WTC11 (cell line): ENCODE results near the gene PKP3. TPM values are rescaled to one million over a fixed set of nuclear protein-coding genes. Genes with fewer than 3 reads are reported as not detected.

Source experiments
- ATAC-seq: fragments of 200-7000 bp; cut with Tn5 transposase; 2 replicates; pipeline ENCODE4 v1.10.0; 2021; ENCODE audit warnings: mild to moderate bottlenecking, moderate library complexity
- CTCF ChIA-PET: fragments of 300-600 bp; sonication (Branson Sonifier 250); formaldehyde crosslinking; loops from one replicate; lab custom pipeline; 2021; ENCODE audit warnings: antibody characterized with exemption; lab: Charles Lee
- POLR2A ChIA-PET: fragments of 350-600 bp; sonication (Branson Sonifier 250); formaldehyde crosslinking; loops from one replicate; lab custom pipeline; 2021; ENCODE audit warnings: antibody characterized with exemption; lab: Charles Lee
- DNase-seq: peaks from one replicate; pipeline ENCODE4 v3.0.0; 2021; ENCODE audit warnings: low spot score
- H3K27ac Mint-ChIP-seq: 2 replicates; pipeline ENCODE4 v1.8.0; 2021; ENCODE audit warnings: mixed read lengths
- H3K27me3 Mint-ChIP-seq: 2 replicates; pipeline ENCODE4 v1.8.0; 2021; ENCODE audit warnings: low read depth, mild to moderate bottlenecking, moderate library complexity, mixed read lengths
- H3K36me3 Mint-ChIP-seq: 2 replicates; pipeline ENCODE4 v1.8.0; 2021; ENCODE audit warnings: mixed read lengths
- H3K4me1 Mint-ChIP-seq: 2 replicates; pipeline ENCODE4 v1.8.0; 2022; ENCODE audit warnings: mixed read lengths
- H3K4me3 Mint-ChIP-seq: 2 replicates; pipeline ENCODE4 v1.8.0; 2021; ENCODE audit warnings: mild to moderate bottlenecking, moderate library complexity, mixed read lengths
- H3K9me3 Mint-ChIP-seq: 2 replicates; pipeline ENCODE4 v1.8.0; 2021; ENCODE audit warnings: mixed read lengths
- CREM ChIP-seq: sonication (generic); formaldehyde crosslinking; IDR thresholded peaks from 2 replicates; pipeline ENCODE4 v1.8.1; 2022; ENCODE audit warnings: mild to moderate bottlenecking, missing genetic modification reagents, moderate library complexity
- ESRRA ChIP-seq: sonication (generic); formaldehyde crosslinking; IDR thresholded peaks from 2 replicates; pipeline ENCODE4 v1.8.1; 2022; ENCODE audit warnings: mild to moderate bottlenecking, missing genetic modification reagents, borderline replicate concordance
- MXD4 ChIP-seq: fragments of 250-450 bp; sonication (Bioruptor Pico); IDR thresholded peaks from 2 replicates; pipeline ENCODE4 v1.8.0; 2021; ENCODE audit warnings: mild to moderate bottlenecking, moderate library complexity, borderline replicate concordance
- SP1 ChIP-seq: sonication (generic); formaldehyde crosslinking; conservative IDR thresholded peaks from 2 replicates; pipeline ENCODE4 v1.8.1; 2022; ENCODE audit warnings: missing genetic modification reagents
- TEAD4 ChIP-seq: sonication (generic); formaldehyde crosslinking; IDR thresholded peaks from 2 replicates; pipeline ENCODE4 v1.8.0; 2022; ENCODE audit warnings: mild to moderate bottlenecking, missing genetic modification reagents
- ZBTB21 ChIP-seq: sonication (generic); formaldehyde crosslinking; IDR thresholded peaks from 2 replicates; pipeline ENCODE4 v1.8.1; 2023; ENCODE audit warnings: mild to moderate bottlenecking, missing genetic modification reagents, borderline replicate concordance
- total RNA-seq: library from RNA; stranded (reverse); gene quantifications from 3 replicates; pipeline ENCODE4 v1.2.3, GENCODE V29; 2021
- TF ChIP-seq, protein P1 (sequence below): sonication (generic); formaldehyde crosslinking; IDR thresholded peaks from 2 replicates; pipeline ENCODE4 v1.8.1; 2023; ENCODE audit warnings: mild to moderate bottlenecking, moderate library complexity, missing genetic modification reagents
- TF ChIP-seq, protein P2 (sequence below): sonication (generic); formaldehyde crosslinking; IDR thresholded peaks from 2 replicates; pipeline ENCODE4 v1.8.1; 2023; ENCODE audit warnings: mild to moderate bottlenecking, missing genetic modification reagents, moderate library complexity
- TF ChIP-seq, protein P3 (sequence below): fragments of 250-450 bp; sonication (Bioruptor Pico); IDR thresholded peaks from 2 replicates; pipeline ENCODE4 v1.9.0; 2021; ENCODE audit warnings: mild to moderate bottlenecking
- TF ChIP-seq, protein P4 (sequence below): sonication (generic); formaldehyde crosslinking; conservative IDR thresholded peaks from 2 replicates; pipeline ENCODE4 v1.8.1; 2022; ENCODE audit warnings: mild to moderate bottlenecking, missing genetic modification reagents
- TF ChIP-seq, protein P5 (sequence below): sonication (generic); formaldehyde crosslinking; IDR thresholded peaks from 2 replicates; pipeline ENCODE4 v1.8.0; 2022; ENCODE audit warnings: missing genetic modification reagents
- TF ChIP-seq, protein P6 (sequence below): fragments of 250-450 bp; sonication (Bioruptor Pico); IDR thresholded peaks from 2 replicates; pipeline ENCODE4 v1.9.0; 2021; ENCODE audit warnings: moderate library complexity, mild to moderate bottlenecking, inconsistent platforms, borderline replicate concordance
- TF ChIP-seq, protein P7 (sequence below): sonication (generic); formaldehyde crosslinking; IDR thresholded peaks from 2 replicates; pipeline ENCODE4 v1.8.1; 2022; ENCODE audit warnings: low read depth, mild to moderate bottlenecking, moderate library complexity, missing genetic modification reagents, borderline replicate concordance
- TF ChIP-seq, protein P8 (sequence below): fragments of 250-450 bp; sonication (Bioruptor Pico); IDR thresholded peaks from 2 replicates; pipeline ENCODE4 v1.9.0; 2021; ENCODE audit warnings: mild to moderate bottlenecking
- TF ChIP-seq, protein P9 (sequence below): sonication (generic); formaldehyde crosslinking; IDR thresholded peaks from 2 replicates; pipeline ENCODE4 v1.8.1; 2022; ENCODE audit warnings: mild to moderate bottlenecking, moderate library complexity, missing genetic modification reagents
- TF ChIP-seq, protein P10 (sequence below): fragments of 250-450 bp; sonication (Bioruptor Pico); IDR thresholded peaks from 2 replicates; pipeline ENCODE4 v1.9.0; 2021; ENCODE audit warnings: mild to moderate bottlenecking, borderline replicate concordance

PKP3 gene
- total RNA-seq, 1 experiment from 2014 or later = 17.3 TPM

DNA sequence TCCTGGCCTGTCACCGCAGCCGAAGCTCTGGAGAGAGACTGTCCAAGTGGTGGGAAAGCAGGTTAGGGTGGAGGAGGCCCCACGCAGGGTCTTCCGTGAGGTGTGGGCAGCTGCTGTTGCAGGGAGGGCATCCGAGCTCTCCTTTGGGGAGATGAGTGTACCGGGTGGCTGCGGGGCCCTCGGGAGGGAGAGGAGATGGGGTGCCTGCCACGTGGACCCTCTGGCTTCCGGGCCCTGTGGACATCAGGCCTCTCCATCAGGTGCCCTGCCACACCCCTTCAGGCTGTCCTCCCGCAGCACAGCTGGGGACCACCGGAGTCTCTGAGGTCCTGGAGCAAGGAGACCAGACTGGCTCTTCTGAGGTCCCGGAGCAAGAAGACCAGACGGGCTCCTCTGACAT lies 57.7 kb downstream of the PKP3 start:
- peaks cover 34% of the 10 kb centered on the region for H3K4me1 Mint-ChIP-seq
- peaks cover 19% of the 10 kb centered on the region; the same call in 1 of the 2 replicates for H3K36me3 Mint-ChIP-seq
- H3K9me3 Mint-ChIP-seq = no peaks in the 10 kb centered on the region
- H3K27me3 Mint-ChIP-seq = peaks cover 2% of the 10 kb centered on the region; the same call in 1 of the 2 replicates
- peak overlapping the region; percentile 99 for H3K4me3 Mint-ChIP-seq
- ChIA-PET POLR2A (no interaction called here), CTCF (interaction anchor here (2.1 to 5.9 kb wide), 2 partner anchors 12 to 45 kb away, joined by 8 to 71 read pairs; no protein-coding TSS in a partner anchor)
- peak overlapping the region; percentile 86 for H3K27ac Mint-ChIP-seq
- DNase-seq = no peak
- ATAC-seq = no peak
- TF ChIP-seq, protein P1, sequence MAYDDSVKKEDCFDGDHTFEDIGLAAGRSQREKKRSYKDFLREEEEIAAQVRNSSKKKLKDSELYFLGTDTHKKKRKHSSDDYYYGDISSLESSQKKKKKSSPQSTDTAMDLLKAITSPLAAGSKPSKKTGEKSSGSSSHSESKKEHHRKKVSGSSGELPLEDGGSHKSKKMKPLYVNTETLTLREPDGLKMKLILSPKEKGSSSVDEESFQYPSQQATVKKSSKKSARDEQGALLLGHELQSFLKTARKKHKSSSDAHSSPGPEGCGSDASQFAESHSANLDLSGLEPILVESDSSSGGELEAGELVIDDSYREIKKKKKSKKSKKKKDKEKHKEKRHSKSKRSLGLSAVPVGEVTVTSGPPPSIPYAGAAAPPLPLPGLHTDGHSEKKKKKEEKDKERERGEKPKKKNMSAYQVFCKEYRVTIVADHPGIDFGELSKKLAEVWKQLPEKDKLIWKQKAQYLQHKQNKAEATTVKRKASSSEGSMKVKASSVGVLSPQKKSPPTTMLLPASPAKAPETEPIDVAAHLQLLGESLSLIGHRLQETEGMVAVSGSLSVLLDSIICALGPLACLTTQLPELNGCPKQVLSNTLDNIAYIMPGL (CRISPR knock-in tag) = no peak
- TF ChIP-seq, protein P2, sequence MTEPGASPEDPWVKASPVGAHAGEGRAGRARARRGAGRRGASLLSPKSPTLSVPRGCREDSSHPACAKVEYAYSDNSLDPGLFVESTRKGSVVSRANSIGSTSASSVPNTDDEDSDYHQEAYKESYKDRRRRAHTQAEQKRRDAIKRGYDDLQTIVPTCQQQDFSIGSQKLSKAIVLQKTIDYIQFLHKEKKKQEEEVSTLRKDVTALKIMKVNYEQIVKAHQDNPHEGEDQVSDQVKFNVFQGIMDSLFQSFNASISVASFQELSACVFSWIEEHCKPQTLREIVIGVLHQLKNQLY = no peak
- TF ChIP-seq SP1 (CRISPR knock-in tag) (no peak), CREM (CRISPR knock-in tag) (no peak), ESRRA (CRISPR knock-in tag) (no peak), TEAD4 (no peak), ZBTB21 (CRISPR knock-in tag) (no peak), MXD4 (CRISPR knock-in tag) (no peak)
- TF ChIP-seq, protein P3, sequence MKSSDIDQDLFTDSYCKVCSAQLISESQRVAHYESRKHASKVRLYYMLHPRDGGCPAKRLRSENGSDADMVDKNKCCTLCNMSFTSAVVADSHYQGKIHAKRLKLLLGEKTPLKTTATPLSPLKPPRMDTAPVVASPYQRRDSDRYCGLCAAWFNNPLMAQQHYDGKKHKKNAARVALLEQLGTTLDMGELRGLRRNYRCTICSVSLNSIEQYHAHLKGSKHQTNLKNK = no peak
- TF ChIP-seq, protein P4, sequence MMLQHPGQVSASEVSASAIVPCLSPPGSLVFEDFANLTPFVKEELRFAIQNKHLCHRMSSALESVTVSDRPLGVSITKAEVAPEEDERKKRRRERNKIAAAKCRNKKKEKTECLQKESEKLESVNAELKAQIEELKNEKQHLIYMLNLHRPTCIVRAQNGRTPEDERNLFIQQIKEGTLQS (CRISPR knock-in tag) = no peak
- TF ChIP-seq, protein P5, sequence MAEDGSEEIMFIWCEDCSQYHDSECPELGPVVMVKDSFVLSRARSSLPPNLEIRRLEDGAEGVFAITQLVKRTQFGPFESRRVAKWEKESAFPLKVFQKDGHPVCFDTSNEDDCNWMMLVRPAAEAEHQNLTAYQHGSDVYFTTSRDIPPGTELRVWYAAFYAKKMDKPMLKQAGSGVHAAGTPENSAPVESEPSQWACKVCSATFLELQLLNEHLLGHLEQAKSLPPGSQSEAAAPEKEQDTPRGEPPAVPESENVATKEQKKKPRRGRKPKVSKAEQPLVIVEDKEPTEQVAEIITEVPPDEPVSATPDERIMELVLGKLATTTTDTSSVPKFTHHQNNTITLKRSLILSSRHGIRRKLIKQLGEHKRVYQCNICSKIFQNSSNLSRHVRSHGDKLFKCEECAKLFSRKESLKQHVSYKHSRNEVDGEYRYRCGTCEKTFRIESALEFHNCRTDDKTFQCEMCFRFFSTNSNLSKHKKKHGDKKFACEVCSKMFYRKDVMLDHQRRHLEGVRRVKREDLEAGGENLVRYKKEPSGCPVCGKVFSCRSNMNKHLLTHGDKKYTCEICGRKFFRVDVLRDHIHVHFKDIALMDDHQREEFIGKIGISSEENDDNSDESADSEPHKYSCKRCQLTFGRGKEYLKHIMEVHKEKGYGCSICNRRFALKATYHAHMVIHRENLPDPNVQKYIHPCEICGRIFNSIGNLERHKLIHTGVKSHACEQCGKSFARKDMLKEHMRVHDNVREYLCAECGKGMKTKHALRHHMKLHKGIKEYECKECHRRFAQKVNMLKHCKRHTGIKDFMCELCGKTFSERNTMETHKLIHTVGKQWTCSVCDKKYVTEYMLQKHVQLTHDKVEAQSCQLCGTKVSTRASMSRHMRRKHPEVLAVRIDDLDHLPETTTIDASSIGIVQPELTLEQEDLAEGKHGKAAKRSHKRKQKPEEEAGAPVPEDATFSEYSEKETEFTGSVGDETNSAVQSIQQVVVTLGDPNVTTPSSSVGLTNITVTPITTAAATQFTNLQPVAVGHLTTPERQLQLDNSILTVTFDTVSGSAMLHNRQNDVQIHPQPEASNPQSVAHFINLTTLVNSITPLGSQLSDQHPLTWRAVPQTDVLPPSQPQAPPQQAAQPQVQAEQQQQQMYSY (CRISPR knock-in tag) = no peak
- TF ChIP-seq, protein P6, sequence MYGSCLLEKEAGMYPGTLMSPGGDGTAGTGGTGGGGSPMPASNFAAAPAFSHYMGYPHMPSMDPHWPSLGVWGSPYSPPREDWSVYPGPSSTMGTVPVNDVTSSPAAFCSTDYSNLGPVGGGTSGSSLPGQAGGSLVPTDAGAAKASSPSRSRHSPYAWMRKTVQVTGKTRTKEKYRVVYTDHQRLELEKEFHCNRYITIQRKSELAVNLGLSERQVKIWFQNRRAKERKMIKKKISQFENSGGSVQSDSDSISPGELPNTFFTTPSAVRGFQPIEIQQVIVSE (CRISPR knock-in tag) = no peak
- TF ChIP-seq, protein P7, sequence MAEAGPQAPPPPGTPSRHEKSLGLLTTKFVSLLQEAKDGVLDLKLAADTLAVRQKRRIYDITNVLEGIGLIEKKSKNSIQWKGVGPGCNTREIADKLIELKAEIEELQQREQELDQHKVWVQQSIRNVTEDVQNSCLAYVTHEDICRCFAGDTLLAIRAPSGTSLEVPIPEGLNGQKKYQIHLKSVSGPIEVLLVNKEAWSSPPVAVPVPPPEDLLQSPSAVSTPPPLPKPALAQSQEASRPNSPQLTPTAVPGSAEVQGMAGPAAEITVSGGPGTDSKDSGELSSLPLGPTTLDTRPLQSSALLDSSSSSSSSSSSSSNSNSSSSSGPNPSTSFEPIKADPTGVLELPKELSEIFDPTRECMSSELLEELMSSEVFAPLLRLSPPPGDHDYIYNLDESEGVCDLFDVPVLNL (CRISPR knock-in tag) = no peak
- TF ChIP-seq, protein P8, sequence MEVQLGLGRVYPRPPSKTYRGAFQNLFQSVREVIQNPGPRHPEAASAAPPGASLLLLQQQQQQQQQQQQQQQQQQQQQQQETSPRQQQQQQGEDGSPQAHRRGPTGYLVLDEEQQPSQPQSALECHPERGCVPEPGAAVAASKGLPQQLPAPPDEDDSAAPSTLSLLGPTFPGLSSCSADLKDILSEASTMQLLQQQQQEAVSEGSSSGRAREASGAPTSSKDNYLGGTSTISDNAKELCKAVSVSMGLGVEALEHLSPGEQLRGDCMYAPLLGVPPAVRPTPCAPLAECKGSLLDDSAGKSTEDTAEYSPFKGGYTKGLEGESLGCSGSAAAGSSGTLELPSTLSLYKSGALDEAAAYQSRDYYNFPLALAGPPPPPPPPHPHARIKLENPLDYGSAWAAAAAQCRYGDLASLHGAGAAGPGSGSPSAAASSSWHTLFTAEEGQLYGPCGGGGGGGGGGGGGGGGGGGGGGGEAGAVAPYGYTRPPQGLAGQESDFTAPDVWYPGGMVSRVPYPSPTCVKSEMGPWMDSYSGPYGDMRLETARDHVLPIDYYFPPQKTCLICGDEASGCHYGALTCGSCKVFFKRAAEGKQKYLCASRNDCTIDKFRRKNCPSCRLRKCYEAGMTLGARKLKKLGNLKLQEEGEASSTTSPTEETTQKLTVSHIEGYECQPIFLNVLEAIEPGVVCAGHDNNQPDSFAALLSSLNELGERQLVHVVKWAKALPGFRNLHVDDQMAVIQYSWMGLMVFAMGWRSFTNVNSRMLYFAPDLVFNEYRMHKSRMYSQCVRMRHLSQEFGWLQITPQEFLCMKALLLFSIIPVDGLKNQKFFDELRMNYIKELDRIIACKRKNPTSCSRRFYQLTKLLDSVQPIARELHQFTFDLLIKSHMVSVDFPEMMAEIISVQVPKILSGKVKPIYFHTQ (CRISPR knock-in tag) = no peak
- TF ChIP-seq, protein P9, sequence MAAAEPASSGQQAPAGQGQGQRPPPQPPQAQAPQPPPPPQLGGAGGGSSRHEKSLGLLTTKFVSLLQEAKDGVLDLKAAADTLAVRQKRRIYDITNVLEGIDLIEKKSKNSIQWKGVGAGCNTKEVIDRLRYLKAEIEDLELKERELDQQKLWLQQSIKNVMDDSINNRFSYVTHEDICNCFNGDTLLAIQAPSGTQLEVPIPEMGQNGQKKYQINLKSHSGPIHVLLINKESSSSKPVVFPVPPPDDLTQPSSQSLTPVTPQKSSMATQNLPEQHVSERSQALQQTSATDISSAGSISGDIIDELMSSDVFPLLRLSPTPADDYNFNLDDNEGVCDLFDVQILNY (CRISPR knock-in tag) = no peak
- TF ChIP-seq, protein P10, sequence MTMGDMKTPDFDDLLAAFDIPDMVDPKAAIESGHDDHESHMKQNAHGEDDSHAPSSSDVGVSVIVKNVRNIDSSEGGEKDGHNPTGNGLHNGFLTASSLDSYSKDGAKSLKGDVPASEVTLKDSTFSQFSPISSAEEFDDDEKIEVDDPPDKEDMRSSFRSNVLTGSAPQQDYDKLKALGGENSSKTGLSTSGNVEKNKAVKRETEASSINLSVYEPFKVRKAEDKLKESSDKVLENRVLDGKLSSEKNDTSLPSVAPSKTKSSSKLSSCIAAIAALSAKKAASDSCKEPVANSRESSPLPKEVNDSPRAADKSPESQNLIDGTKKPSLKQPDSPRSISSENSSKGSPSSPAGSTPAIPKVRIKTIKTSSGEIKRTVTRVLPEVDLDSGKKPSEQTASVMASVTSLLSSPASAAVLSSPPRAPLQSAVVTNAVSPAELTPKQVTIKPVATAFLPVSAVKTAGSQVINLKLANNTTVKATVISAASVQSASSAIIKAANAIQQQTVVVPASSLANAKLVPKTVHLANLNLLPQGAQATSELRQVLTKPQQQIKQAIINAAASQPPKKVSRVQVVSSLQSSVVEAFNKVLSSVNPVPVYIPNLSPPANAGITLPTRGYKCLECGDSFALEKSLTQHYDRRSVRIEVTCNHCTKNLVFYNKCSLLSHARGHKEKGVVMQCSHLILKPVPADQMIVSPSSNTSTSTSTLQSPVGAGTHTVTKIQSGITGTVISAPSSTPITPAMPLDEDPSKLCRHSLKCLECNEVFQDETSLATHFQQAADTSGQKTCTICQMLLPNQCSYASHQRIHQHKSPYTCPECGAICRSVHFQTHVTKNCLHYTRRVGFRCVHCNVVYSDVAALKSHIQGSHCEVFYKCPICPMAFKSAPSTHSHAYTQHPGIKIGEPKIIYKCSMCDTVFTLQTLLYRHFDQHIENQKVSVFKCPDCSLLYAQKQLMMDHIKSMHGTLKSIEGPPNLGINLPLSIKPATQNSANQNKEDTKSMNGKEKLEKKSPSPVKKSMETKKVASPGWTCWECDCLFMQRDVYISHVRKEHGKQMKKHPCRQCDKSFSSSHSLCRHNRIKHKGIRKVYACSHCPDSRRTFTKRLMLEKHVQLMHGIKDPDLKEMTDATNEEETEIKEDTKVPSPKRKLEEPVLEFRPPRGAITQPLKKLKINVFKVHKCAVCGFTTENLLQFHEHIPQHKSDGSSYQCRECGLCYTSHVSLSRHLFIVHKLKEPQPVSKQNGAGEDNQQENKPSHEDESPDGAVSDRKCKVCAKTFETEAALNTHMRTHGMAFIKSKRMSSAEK = no peak
